Thyroid gland (tissue), 4 donors: ENCODE results near the gene DERL3.

Experiments used
- CTCF ChIP-seq, 6 experiments: fragments of 200-600 bp in 3 of 6; fragments of 450-650 bp in 3 of 6; sonication (generic) in 3 of 6; IDR thresholded peaks; one replicate each; pipeline ENCODE4 v1.5.1; 2016 to 2019; ENCODE audit warnings: antibody characterized with exemption in 6 of 6, mild to moderate bottlenecking in 2 of 6, inconsistent platforms in 1 of 6, moderate library complexity in 1 of 6
- POLR2A ChIP-seq, 2 donors: fragments of 450-650 bp; IDR thresholded peaks; one replicate each; pipeline ENCODE4 v1.6.1; 2017; ENCODE audit warnings: antibody characterized with exemption in 2 of 2, mild to moderate bottlenecking in 2 of 2, moderate library complexity in 1 of 2

GRCh38 chr22:23817146-23817545 lies 21.7 kb downstream of the DERL3 start:
- TF ChIP-seq POLR2A (IDR thresholded peaks at IDR 0.05), result no peak
- TF ChIP-seq CTCF (IDR thresholded peaks at IDR 0.05), result no peak
